Neural cell (in vitro differentiated cells): Measurements from ENCODE around the gene B3GALT4. TPM values are rescaled to one million over a fixed set of nuclear protein-coding genes. Genes with fewer than 3 reads are reported as not detected.
"Not testable (repeated sequence)": the region's sequence is repeated elsewhere in the genome, so short reads cannot be mapped to it uniquely, and the experiment has no call there.

ENCODE experiments used
- H2AFZ ChIP-seq: fragments of 200-600, 300-800 bp; sonication (generic), shearing (Covaris generic); 2 replicates; pipeline ENCODE4 v1.6.0; 2014; ENCODE audit warnings: low read depth, mild to moderate bottlenecking, antibody characterized with exemption, low read length, moderate library complexity
- H3F3A ChIP-seq: fragments of 200-600 bp; shearing (Covaris generic); 2 replicates; pipeline ENCODE4 v1.6.1; 2016; ENCODE audit warnings: mild to moderate bottlenecking, moderate library complexity, mixed read lengths, antibody characterized with exemption, low read length; ENCODE audit not compliant: insufficient read depth, poor library complexity, severe bottlenecking
- H3K27ac ChIP-seq: fragments of 200-600, 300-800 bp; sonication (generic), shearing (Covaris generic); 2 replicates; pipeline ENCODE4 v1.5.1; 2014; ENCODE audit warnings: mild to moderate bottlenecking, low read length, moderate library complexity
- H3K27me3 ChIP-seq: fragments of 300-800, 200-600 bp; sonication (generic), shearing (Covaris generic); 2 replicates; pipeline ENCODE4 v1.6.0; 2014; ENCODE audit warnings: mild to moderate bottlenecking, low read depth, low read length, moderate library complexity; ENCODE audit not compliant: insufficient read depth
- H3K36me3 ChIP-seq: fragments of 300-800, 200-600 bp; sonication (generic), shearing (Covaris generic); 2 replicates; pipeline ENCODE4 v1.5.1; 2014; ENCODE audit warnings: mild to moderate bottlenecking, antibody characterized with exemption, low read length, moderate library complexity; ENCODE audit not compliant: insufficient read depth
- H3K4me2 ChIP-seq: fragments of 300-800, 200-600 bp; sonication (generic), shearing (Covaris generic); 2 replicates; pipeline ENCODE4 v1.6.0; 2014; ENCODE audit warnings: mild to moderate bottlenecking, low read length
- H3K4me3 ChIP-seq: fragments of 300-800, 200-600 bp; sonication (generic), shearing (Covaris generic); 2 replicates; pipeline ENCODE4 v1.5.1; 2014; ENCODE audit warnings: mild to moderate bottlenecking, low read length, moderate library complexity
- H3K79me2 ChIP-seq: fragments of 200-600 bp; shearing (Covaris generic); replicated peaks from 2 replicates; pipeline ENCODE4 v1.6.0; 2014; ENCODE audit warnings: mild to moderate bottlenecking, low read length, moderate library complexity; ENCODE audit not compliant: insufficient read depth
- H3K9ac ChIP-seq: fragments of 300-800, 200-600 bp; sonication (generic), shearing (Covaris generic); 2 replicates; pipeline ENCODE4 v1.6.1; 2016; ENCODE audit warnings: mild to moderate bottlenecking, low read length, mixed read lengths
- H3K9me2 ChIP-seq: fragments of 200-600 bp; shearing (Covaris generic); 2 replicates; pipeline ENCODE4 v1.6.1; 2016; ENCODE audit warnings: mild to moderate bottlenecking, low read length, mixed read lengths; ENCODE audit not compliant: insufficient read depth
- H3K9me3 ChIP-seq: fragments of 200-600, 300-800 bp; sonication (generic), shearing (Covaris generic); 2 replicates; pipeline ENCODE4 v1.6.1; 2016; ENCODE audit warnings: mild to moderate bottlenecking, mixed run types, low read length, moderate library complexity, mixed read lengths
- H4K20me1 ChIP-seq: fragments of 200-600 bp; shearing (Covaris generic); 2 replicates; pipeline ENCODE4 v1.6.1; 2016; ENCODE audit warnings: mild to moderate bottlenecking, mixed run types; ENCODE audit not compliant: insufficient read depth
- CTCF ChIP-seq: fragments of 450-650 bp; IDR thresholded peaks from 2 replicates; pipeline ENCODE4 v1.5.1; 2014; ENCODE audit warnings: antibody characterized with exemption, mild to moderate bottlenecking, moderate library complexity; ENCODE audit not compliant: poor library complexity, severe bottlenecking
- EP300 ChIP-seq: fragments of 450-650 bp; conservative IDR thresholded peaks from 2 replicates; pipeline ENCODE4 v1.6.1; 2014; ENCODE audit warnings: antibody characterized with exemption, mild to moderate bottlenecking, moderate library complexity; ENCODE audit not compliant: poor library complexity, severe bottlenecking
- EZH2 ChIP-seq: fragments of 200-600, 300-800 bp; shearing (Covaris generic), sonication (generic); IDR thresholded peaks from 2 replicates; pipeline ENCODE4 v1.6.1; 2014; ENCODE audit warnings: antibody characterized with exemption, low read length, borderline replicate concordance, mild to moderate bottlenecking; ENCODE audit not compliant: insufficient read depth, poor library complexity, severe bottlenecking
- MXI1 ChIP-seq: fragments of 450-650 bp; conservative IDR thresholded peaks from 2 replicates; pipeline ENCODE4 v1.6.1; 2014; ENCODE audit warnings: antibody characterized with exemption, mild to moderate bottlenecking; ENCODE audit not compliant: poor library complexity, severe bottlenecking
- POLR2AphosphoS5 ChIP-seq: IDR thresholded peaks from 2 replicates; pipeline ENCODE4 v1.6.1; 2012
- RAD21 ChIP-seq: fragments of 450-650 bp; conservative IDR thresholded peaks from 2 replicates; pipeline ENCODE4 v1.6.1; 2014; ENCODE audit warnings: antibody characterized with exemption, mild to moderate bottlenecking, moderate library complexity
- SMC3 ChIP-seq: fragments of 450-650 bp; conservative IDR thresholded peaks from 2 replicates; pipeline ENCODE4 v1.6.1; 2014; ENCODE audit warnings: antibody characterized with exemption, mild to moderate bottlenecking, moderate library complexity; ENCODE audit not compliant: poor library complexity
- TAF1 ChIP-seq: IDR thresholded peaks from 2 replicates; pipeline ENCODE4 v1.6.1; 2012; ENCODE audit warnings: low read depth
- polyA plus RNA-seq: library from polyadenylated mRNA; depleted of rRNA; stranded (reverse); fragments of >200 nt; gene quantifications from 2 replicates; pipeline ENCODE4 v1.2.3, GENCODE V29; 2014
- TF ChIP-seq, protein P1 (sequence below): IDR thresholded peaks from 2 replicates; pipeline ENCODE4 v1.6.1; 2012; ENCODE audit warnings: borderline replicate concordance

Gene B3GALT4
- polyA plus RNA-seq, 1 donor from 2014 or later: 2.5 TPM

DNA sequence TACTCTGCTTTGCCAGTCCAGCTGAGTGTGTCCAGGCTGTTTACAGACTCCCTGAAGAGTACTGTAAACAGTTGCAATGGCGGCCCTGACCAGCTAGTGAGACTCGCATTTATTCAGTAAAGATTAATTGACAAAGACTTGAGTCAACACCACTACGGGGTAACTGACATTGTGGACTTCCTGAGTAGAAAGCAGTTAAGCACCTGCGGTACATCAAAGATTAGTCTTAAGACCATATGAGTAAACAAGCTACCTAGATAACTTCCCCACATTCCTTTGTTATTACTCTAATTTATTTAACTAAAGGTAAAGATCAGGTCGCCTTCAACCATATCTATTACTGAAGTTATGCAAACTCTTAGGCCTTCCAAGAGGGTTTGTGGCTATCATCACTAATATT is 17.9 kb upstream of the B3GALT4 start:
- H3K9ac ChIP-seq: no peak overlapping the region
- no peak overlapping the region for H3K4me2 ChIP-seq
- no peaks in the 10 kb centered on the region for H3K36me3 ChIP-seq
- TF ChIP-seq SMC3: no peak
- TF ChIP-seq EZH2: no peak
- TF ChIP-seq, protein P1, sequence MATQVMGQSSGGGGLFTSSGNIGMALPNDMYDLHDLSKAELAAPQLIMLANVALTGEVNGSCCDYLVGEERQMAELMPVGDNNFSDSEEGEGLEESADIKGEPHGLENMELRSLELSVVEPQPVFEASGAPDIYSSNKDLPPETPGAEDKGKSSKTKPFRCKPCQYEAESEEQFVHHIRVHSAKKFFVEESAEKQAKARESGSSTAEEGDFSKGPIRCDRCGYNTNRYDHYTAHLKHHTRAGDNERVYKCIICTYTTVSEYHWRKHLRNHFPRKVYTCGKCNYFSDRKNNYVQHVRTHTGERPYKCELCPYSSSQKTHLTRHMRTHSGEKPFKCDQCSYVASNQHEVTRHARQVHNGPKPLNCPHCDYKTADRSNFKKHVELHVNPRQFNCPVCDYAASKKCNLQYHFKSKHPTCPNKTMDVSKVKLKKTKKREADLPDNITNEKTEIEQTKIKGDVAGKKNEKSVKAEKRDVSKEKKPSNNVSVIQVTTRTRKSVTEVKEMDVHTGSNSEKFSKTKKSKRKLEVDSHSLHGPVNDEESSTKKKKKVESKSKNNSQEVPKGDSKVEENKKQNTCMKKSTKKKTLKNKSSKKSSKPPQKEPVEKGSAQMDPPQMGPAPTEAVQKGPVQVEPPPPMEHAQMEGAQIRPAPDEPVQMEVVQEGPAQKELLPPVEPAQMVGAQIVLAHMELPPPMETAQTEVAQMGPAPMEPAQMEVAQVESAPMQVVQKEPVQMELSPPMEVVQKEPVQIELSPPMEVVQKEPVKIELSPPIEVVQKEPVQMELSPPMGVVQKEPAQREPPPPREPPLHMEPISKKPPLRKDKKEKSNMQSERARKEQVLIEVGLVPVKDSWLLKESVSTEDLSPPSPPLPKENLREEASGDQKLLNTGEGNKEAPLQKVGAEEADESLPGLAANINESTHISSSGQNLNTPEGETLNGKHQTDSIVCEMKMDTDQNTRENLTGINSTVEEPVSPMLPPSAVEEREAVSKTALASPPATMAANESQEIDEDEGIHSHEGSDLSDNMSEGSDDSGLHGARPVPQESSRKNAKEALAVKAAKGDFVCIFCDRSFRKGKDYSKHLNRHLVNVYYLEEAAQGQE: no peak
- TF ChIP-seq RAD21: no peak
- no peak for TF ChIP-seq CTCF
- TF ChIP-seq MXI1: no peak
- no peak for TF ChIP-seq TAF1
- no peak for TF ChIP-seq POLR2AphosphoS5
- TF ChIP-seq EP300: no peak
- no peak overlapping the region for H3K4me3 ChIP-seq
- H3K27me3 ChIP-seq: no peaks in the 10 kb centered on the region
- H3K9me3 ChIP-seq: no peaks in the 10 kb centered on the region
- no peaks in the 10 kb centered on the region for H3F3A ChIP-seq
- H3K27ac ChIP-seq: no peak overlapping the region
- no peaks in the 10 kb centered on the region for H4K20me1 ChIP-seq
- H3K9me2 ChIP-seq: no peaks in the 10 kb centered on the region
- H3K79me2 ChIP-seq: no peaks in the 10 kb centered on the region
- no peak overlapping the region for H2AFZ ChIP-seq

DNA sequence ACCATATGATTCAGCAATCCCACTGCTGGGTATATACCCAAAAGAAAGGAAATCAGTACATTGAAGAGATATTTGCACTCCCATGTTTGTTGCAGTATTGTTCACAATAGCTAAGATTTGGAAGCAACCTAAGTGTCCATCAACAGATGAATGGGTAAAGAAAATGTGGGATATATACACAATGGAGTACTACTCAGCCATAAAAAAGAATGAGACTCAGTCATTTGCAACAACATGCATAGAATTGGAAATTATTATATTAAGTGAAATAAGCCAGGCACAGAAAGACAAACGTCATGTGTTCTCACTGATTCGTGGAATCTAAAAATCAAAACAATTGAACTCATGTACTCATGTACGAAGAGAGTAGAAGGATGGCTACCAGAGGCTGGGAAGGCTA is 14.4 kb upstream of the B3GALT4 start:
- H3K4me3 ChIP-seq, H3K9me3 ChIP-seq, H3K27me3 ChIP-seq, H3K9ac ChIP-seq, H3K9me2 ChIP-seq, H2AFZ ChIP-seq, H3K36me3 ChIP-seq, H3K27ac ChIP-seq, H4K20me1 ChIP-seq, H3K79me2 ChIP-seq, H3F3A ChIP-seq, H3K4me2 ChIP-seq: not testable (repeated sequence)

GRCh38 chr6:33264015-33264414 is 12.9 kb upstream of the B3GALT4 start:
- H3K27ac ChIP-seq: no peak overlapping the region
- no peaks in the 10 kb centered on the region for H3K79me2 ChIP-seq
- H3K9me3 ChIP-seq: no peaks in the 10 kb centered on the region
- no peaks in the 10 kb centered on the region for H3K27me3 ChIP-seq
- H4K20me1 ChIP-seq: no peaks in the 10 kb centered on the region
- H3K9me2 ChIP-seq: no peaks in the 10 kb centered on the region
- TF ChIP-seq, protein P1: no peak
- no peak for TF ChIP-seq CTCF
- TF ChIP-seq EP300: no peak
- TF ChIP-seq MXI1: no peak
- no peak for TF ChIP-seq SMC3
- no peak for TF ChIP-seq POLR2AphosphoS5
- TF ChIP-seq RAD21: no peak
- TF ChIP-seq TAF1: no peak
- no peak for TF ChIP-seq EZH2
- no peak overlapping the region for H2AFZ ChIP-seq
- H3K4me3 ChIP-seq: no peak overlapping the region
- no peaks in the 10 kb centered on the region for H3K36me3 ChIP-seq
- H3K9ac ChIP-seq: no peak overlapping the region
- no peak overlapping the region for H3K4me2 ChIP-seq
- H3F3A ChIP-seq: no peaks in the 10 kb centered on the region
